Activated gamma-delta T cell treated with anti-CD3 and anti-CD28 coated beads, Interleukin-2, amount 50 U/mL, for 16 hours (primary cell): Measurements from ENCODE around the gene DYNLT4.
"Not testable (repeated sequence)": the region's sequence is repeated elsewhere in the genome, so short reads cannot be mapped to it uniquely, and the experiment has no call there.

ENCODE experiments used
- DNase-seq: peaks from one replicate; pipeline ENCODE4 v3.0.0-alpha.2; 2020; ENCODE audit warnings: low read depth

The DYNLT4 gene

GRCh38 chr1:44808938-44809917 lies 2.1 kb upstream of the DYNLT4 start:
- peak; percentile 77 for DNase-seq

- peak; percentile 59 for DNase-seq
These were observed 1.1 kb upstream of the DYNLT4 start, which contains the start of gene BTBD19 for GRCh38 chr1:44808063-44808937. Gene BTBD19 (plus strand): TSS chr1:44808523. CDS start chr1:44808821, 298 bp downstream.

- DNase-seq, result peak; percentile 72
These were observed 362 bp upstream of the DYNLT4 start for GRCh38 chr1:44807364-44808062.

- DNase-seq, result no peak
These were observed 987 bp downstream of the DYNLT4 start for GRCh38 chr1:44806025-44806703.

- no peak for DNase-seq
These were observed 1.7 kb downstream of the DYNLT4 start for GRCh38 chr1:44805311-44806024.

- DNase-seq, result no peak
These were observed 3.6 kb downstream of the DYNLT4 start for GRCh38 chr1:44803312-44804095.

- DNase-seq, result no peak
These were observed 4.2 kb downstream of the DYNLT4 start for GRCh38 chr1:44803062-44803311.

GRCh38 chr1:44802306-44803061 lies 4.7 kb downstream of the DYNLT4 start:
- DNase-seq, result no peak

GRCh38 chr1:44801491-44802305 lies 5.5 kb downstream of the DYNLT4 start:
- no peak for DNase-seq

GRCh38 chr1:44799770-44800584 lies 7.2 kb downstream of the DYNLT4 start, which contains the start of gene PLK3:
Gene PLK3 (plus strand): TSS chr1:44800377. CDS start chr1:44800464, 87 bp downstream.
- peak; percentile 96 for DNase-seq

- no peak for DNase-seq
These were observed 8.4 kb downstream of the DYNLT4 start for GRCh38 chr1:44798481-44799365.

- not testable (repeated sequence) for DNase-seq
These were observed 9.3 kb downstream of the DYNLT4 start for GRCh38 chr1:44797886-44798285.

GRCh38 chr1:44792736-44793502 lies 14.2 kb downstream of the DYNLT4 start:
- DNase-seq, result no peak

- DNase-seq, result no peak
These were observed 16.0 kb downstream of the DYNLT4 start for GRCh38 chr1:44790968-44791801.
